HEK293T (cell line): ENCODE measurements around the gene CPT1C.

ENCODE experiments used
- ARNT ChIP-seq: fragments of 450-650 bp; IDR thresholded peaks from 2 replicates; pipeline ENCODE4 v1.6.1; 2017; ENCODE audit warnings: mild to moderate bottlenecking
- BHLHE40 ChIP-seq: fragments of 450-650 bp; IDR thresholded peaks from 2 replicates; pipeline ENCODE4 v1.6.1; 2016; ENCODE audit warnings: mild to moderate bottlenecking, moderate library complexity, borderline replicate concordance
- ELF4 ChIP-seq: fragments of 450-650 bp; IDR thresholded peaks from 2 replicates; pipeline ENCODE4 v1.6.1; 2017; ENCODE audit warnings: antibody characterized with exemption
- FOXA1 ChIP-seq: fragments of 450-650 bp; IDR thresholded peaks from 2 replicates; pipeline ENCODE4 v1.6.1; 2016; ENCODE audit warnings: mild to moderate bottlenecking
- FOXK2 ChIP-seq: fragments of 450-650 bp; IDR thresholded peaks from 2 replicates; pipeline ENCODE4 v1.6.1; 2016; ENCODE audit warnings: mild to moderate bottlenecking
- FOXM1 ChIP-seq: fragments of 450-650 bp; IDR thresholded peaks from 2 replicates; pipeline ENCODE4 v1.6.1; 2017; ENCODE audit warnings: mild to moderate bottlenecking, borderline replicate concordance
- HDGF ChIP-seq: fragments of 450-650 bp; IDR thresholded peaks from 2 replicates; pipeline ENCODE4 v1.6.1; 2017; ENCODE audit warnings: antibody characterized with exemption, borderline replicate concordance
- L3MBTL2 ChIP-seq: fragments of 450-650 bp; conservative IDR thresholded peaks from 2 replicates; pipeline ENCODE4 v1.6.1; 2016; ENCODE audit warnings: mild to moderate bottlenecking
- NFRKB ChIP-seq: fragments of 450-650 bp; IDR thresholded peaks from 2 replicates; pipeline ENCODE4 v1.6.1; 2016; ENCODE audit warnings: mild to moderate bottlenecking, moderate library complexity
- SP1 ChIP-seq: fragments of 450-650 bp; IDR thresholded peaks from 2 replicates; pipeline ENCODE4 v1.6.1; 2017
- SUZ12 ChIP-seq: fragments of 450-650 bp; IDR thresholded peaks from 2 replicates; pipeline ENCODE4 v1.6.1; 2016; ENCODE audit warnings: mild to moderate bottlenecking
- TARDBP ChIP-seq: fragments of 450-650 bp; IDR thresholded peaks from 2 replicates; pipeline ENCODE4 v1.6.1; 2016
- ZNF384 ChIP-seq: fragments of 450-650 bp; IDR thresholded peaks from 2 replicates; pipeline ENCODE4 v1.6.1; 2016
- TF ChIP-seq, protein P1 (sequence below): fragments of 450-650 bp; IDR thresholded peaks from 2 replicates; pipeline ENCODE4 v1.6.1; 2016

DNA sequence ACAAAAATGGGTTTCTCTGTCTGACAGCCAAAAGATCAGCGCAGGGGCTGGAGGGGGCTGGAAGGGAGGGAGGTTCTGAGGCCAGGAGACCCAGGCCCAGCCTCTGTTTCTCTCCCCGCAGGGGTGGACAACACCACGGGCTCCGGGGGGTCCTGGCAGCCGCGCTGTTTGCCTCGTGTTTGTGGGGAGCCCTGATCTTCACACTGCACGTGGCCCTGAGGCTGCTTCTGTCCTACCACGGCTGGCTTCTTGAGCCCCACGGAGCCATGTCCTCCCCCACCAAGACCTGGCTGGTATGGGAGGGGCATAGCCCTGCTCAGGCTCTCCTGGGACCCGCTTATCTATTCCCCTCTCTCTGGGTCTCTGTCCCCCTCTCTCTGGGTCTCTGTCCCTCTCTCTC lies 9.6 kb downstream of the CPT1C start:
- TF ChIP-seq ARNT (no peak), SP1 (no peak), SUZ12 (no peak), BHLHE40 (no peak), TARDBP (no peak), FOXM1 (no peak), ELF4 (no peak), FOXA1 (no peak), NFRKB (no peak), HDGF (no peak), FOXK2 (no peak), L3MBTL2 (no peak), ZNF384 (no peak)
- TF ChIP-seq, protein P1, sequence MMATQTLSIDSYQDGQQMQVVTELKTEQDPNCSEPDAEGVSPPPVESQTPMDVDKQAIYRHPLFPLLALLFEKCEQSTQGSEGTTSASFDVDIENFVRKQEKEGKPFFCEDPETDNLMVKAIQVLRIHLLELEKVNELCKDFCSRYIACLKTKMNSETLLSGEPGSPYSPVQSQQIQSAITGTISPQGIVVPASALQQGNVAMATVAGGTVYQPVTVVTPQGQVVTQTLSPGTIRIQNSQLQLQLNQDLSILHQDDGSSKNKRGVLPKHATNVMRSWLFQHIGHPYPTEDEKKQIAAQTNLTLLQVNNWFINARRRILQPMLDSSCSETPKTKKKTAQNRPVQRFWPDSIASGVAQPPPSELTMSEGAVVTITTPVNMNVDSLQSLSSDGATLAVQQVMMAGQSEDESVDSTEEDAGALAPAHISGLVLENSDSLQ = no peak
